Vagina (tissue), 2 donors: ENCODE data around the gene ABCC8. TPM values are rescaled to one million over a fixed set of nuclear protein-coding genes. Genes with fewer than 3 reads are reported as not detected.

Source experiments
- DNase-seq, 2 donors: peaks; one replicate each; pipeline ENCODE4 v3.0.0-alpha.2; 2017; ENCODE audit errors: extremely low spot score in 2 of 2
- H3K27ac ChIP-seq: fragments of 200-600 bp; sonication (generic); one replicate; pipeline ENCODE4 v1.5.1; 2019
- H3K27me3 ChIP-seq: fragments of 200-600 bp; sonication (generic); one replicate; pipeline ENCODE4 v1.5.1; 2019
- H3K36me3 ChIP-seq, 2 donors: fragments of 200-600 bp; sonication (generic); one replicate each; pipeline ENCODE4 v1.5.1; 2017 to 2019
- H3K4me1 ChIP-seq: fragments of 200-600 bp; sonication (generic); one replicate; pipeline ENCODE4 v1.5.1; 2019
- H3K4me3 ChIP-seq, 2 donors: fragments of 200-600 bp; sonication (generic); 1 replicate in 1 of 2; 2 replicates in 1 of 2; pipeline ENCODE4 v1.5.1; 2016 to 2019
- H3K9me3 ChIP-seq: fragments of 200-600 bp; sonication (generic); one replicate; pipeline ENCODE4 v1.5.1; 2019
- CTCF ChIP-seq, 3 experiments: fragments of 450-650 bp in 2 of 3; fragments of 200-600 bp in 1 of 3; sonication (generic) in 1 of 3; IDR thresholded peaks; one replicate each; pipeline ENCODE4 v1.5.1; 2017 to 2019; ENCODE audit warnings: antibody characterized with exemption in 3 of 3, mild to moderate bottlenecking in 2 of 3, moderate library complexity in 2 of 3
- POLR2A ChIP-seq, 2 donors: fragments of 450-650 bp; IDR thresholded peaks; one replicate each; pipeline ENCODE4 v1.6.1; 2017; ENCODE audit warnings: antibody characterized with exemption in 2 of 2, mild to moderate bottlenecking in 2 of 2, moderate library complexity in 2 of 2
- POLR2AphosphoS5 ChIP-seq, 2 donors: sonication (generic); formaldehyde crosslinking; IDR thresholded peaks; one replicate each; pipeline ENCODE4 v1.9.0; 2017; ENCODE audit warnings: antibody characterized with exemption in 2 of 2, mild to moderate bottlenecking in 2 of 2, low read depth in 1 of 2; ENCODE audit not compliant: insufficient read depth in 1 of 2
- intact Hi-C: fragments of 100-400 bp; cut with DNase I; formaldehyde crosslinking; loops from one replicate; pipeline ENCODE4 v1.15.1; 2023
- total RNA-seq: library from RNA; depleted of rRNA; stranded (reverse); fragments of >200 nt; gene quantifications from one replicate; pipeline ENCODE4 v1.2.3, GENCODE V29; 2016

ABCC8 gene
- total RNA-seq, 1 donor from 2014 or later = 13.0 TPM

GRCh38 chr11:17387811-17388210 lies 88.8 kb downstream of the ABCC8 start:
- DNase-seq = no peak
- intact Hi-C loops = no loop called here
- Histone ChIP-seq H3K27me3 (no peaks in the 10 kb centered on the region), H3K9me3 (no peaks in the 10 kb centered on the region), H3K36me3 (no peaks in the 10 kb centered on the region), H3K4me3 (no peak overlapping the region), H3K27ac (no peak overlapping the region), H3K4me1 (peaks cover 5% of the 10 kb centered on the region)
- TF ChIP-seq POLR2AphosphoS5 (IDR thresholded peaks at IDR 0.05; ENCODE audit: insufficient read depth in 1 of 2, low read depth in 1 of 2) (no peak), POLR2A (IDR thresholded peaks at IDR 0.05) (no peak), CTCF (IDR thresholded peaks at IDR 0.05) (no peak)

- intact Hi-C loops = no loop called here
- no peak overlapping the region for H3K4me3 ChIP-seq
- H3K4me1 ChIP-seq = peaks cover 5% of the 10 kb centered on the region
- H3K27me3 ChIP-seq = no peaks in the 10 kb centered on the region
- TF ChIP-seq CTCF (IDR thresholded peaks at IDR 0.05) = no peak
- TF ChIP-seq POLR2A (IDR thresholded peaks at IDR 0.05) = no peak
- no peak for TF ChIP-seq POLR2AphosphoS5 (IDR thresholded peaks at IDR 0.05; ENCODE audit: insufficient read depth in 1 of 2, low read depth in 1 of 2)
- no peaks in the 10 kb centered on the region for H3K9me3 ChIP-seq
- no peaks in the 10 kb centered on the region for H3K36me3 ChIP-seq
- DNase-seq = no peak
- H3K27ac ChIP-seq = no peak overlapping the region
Measured at GRCh38 chr11:17387254-17387653, 89.4 kb downstream of the ABCC8 start.

GRCh38 chr11:17386331-17387084 lies 90.1 kb downstream of the ABCC8 start:
- no peaks in the 10 kb centered on the region for H3K36me3 ChIP-seq
- TF ChIP-seq POLR2AphosphoS5 (IDR thresholded peaks at IDR 0.05; ENCODE audit: insufficient read depth in 1 of 2, low read depth in 1 of 2) = no peak
- no peak for TF ChIP-seq CTCF (IDR thresholded peaks at IDR 0.05)
- TF ChIP-seq POLR2A (IDR thresholded peaks at IDR 0.05) = no peak
- H3K27ac ChIP-seq = no peak overlapping the region
- intact Hi-C loops = no loop called here
- no peaks in the 10 kb centered on the region for H3K27me3 ChIP-seq
- H3K4me3 ChIP-seq = no peak overlapping the region
- no peaks in the 10 kb centered on the region for H3K9me3 ChIP-seq
- H3K4me1 ChIP-seq = peaks cover 5% of the 10 kb centered on the region
- no peak for DNase-seq

- H3K4me3 ChIP-seq = no peak overlapping the region
- no peaks in the 10 kb centered on the region for H3K27me3 ChIP-seq
- no peak for DNase-seq
- H3K4me1 ChIP-seq = peaks cover 5% of the 10 kb centered on the region
- no peaks in the 10 kb centered on the region for H3K9me3 ChIP-seq
- no peaks in the 10 kb centered on the region for H3K36me3 ChIP-seq
- TF ChIP-seq POLR2A (IDR thresholded peaks at IDR 0.05) = no peak
- TF ChIP-seq CTCF (IDR thresholded peaks at IDR 0.05) = no peak
- TF ChIP-seq POLR2AphosphoS5 (IDR thresholded peaks at IDR 0.05; ENCODE audit: insufficient read depth in 1 of 2, low read depth in 1 of 2) = no peak
- intact Hi-C loops = loop anchor here (2.0 kb wide), 1 partner anchor 119 kb away; no protein-coding TSS in a partner anchor
- H3K27ac ChIP-seq = no peak overlapping the region
Measured at GRCh38 chr11:17385926-17386325, 90.7 kb downstream of the ABCC8 start.

- Histone ChIP-seq H3K36me3 (no peaks in the 10 kb centered on the region), H3K9me3 (no peaks in the 10 kb centered on the region), H3K4me3 (no peak overlapping the region), H3K4me1 (peaks cover 5% of the 10 kb centered on the region), H3K27ac (no peak overlapping the region), H3K27me3 (no peaks in the 10 kb centered on the region)
- no peak for TF ChIP-seq POLR2AphosphoS5 (IDR thresholded peaks at IDR 0.05; ENCODE audit: insufficient read depth in 1 of 2, low read depth in 1 of 2)
- TF ChIP-seq CTCF (IDR thresholded peaks at IDR 0.05) = no peak
- TF ChIP-seq POLR2A (IDR thresholded peaks at IDR 0.05) = no peak
- intact Hi-C loops = loop anchor here (2.0 kb wide), 1 partner anchor 119 kb away; no protein-coding TSS in a partner anchor
- no peak for DNase-seq
Measured at GRCh38 chr11:17385492-17385891, 91.2 kb downstream of the ABCC8 start.
